Endothelial cell of umbilical vein (primary cell): ENCODE results near the gene VASN. TPM values are rescaled to one million over a fixed set of nuclear protein-coding genes. Genes with fewer than 3 reads are reported as not detected.

Experiments
- BruUV-seq: library from RNA; stranded (reverse); fragments of 400-500 nt; replicated peaks from 2 replicates; lab custom pipeline; 2021; lab: Mats Ljungman, UMichigan
- CTCF ChIA-PET: fragments of 300-600, 350-600 bp; sonication (Branson Sonifier 250); formaldehyde crosslinking; loops from one replicate; lab custom pipeline; 2021; ENCODE audit warnings: antibody characterized with exemption, inconsistent platforms; lab: Charles Lee
- POLR2A ChIA-PET: fragments of 300-600, 350-600 bp; sonication (Branson Sonifier 250); formaldehyde crosslinking; loops from one replicate; lab custom pipeline; 2021; ENCODE audit warnings: antibody characterized with exemption, inconsistent platforms; lab: Charles Lee
- DNase-seq: peaks from one replicate; pipeline ENCODE4 v3.0.0-alpha.2; 2011; ENCODE audit warnings: low read depth, low spot score
- FAIRE-seq: peaks from 2 replicates; lab custom pipeline; 2011; peaks lifted over from hg19 to GRCh38; lab: Jason Lieb, UNC
- H2AFZ ChIP-seq: 2 replicates; pipeline ENCODE4 v1.6.0; 2012; ENCODE audit warnings: low read depth, low read length, control low read depth, inconsistent platforms
- H3K27ac ChIP-seq: 2 replicates; pipeline ENCODE4 v1.5.1; 2011; ENCODE audit warnings: low read depth, mild to moderate bottlenecking, control low read depth, low read length, moderate library complexity; ENCODE audit not compliant: insufficient read depth
- H3K27me3 ChIP-seq, 2 experiments: 2 replicates each; pipeline versions ENCODE4 v1.6.0 to v1.6.1; 2011; ENCODE audit warnings: low read length in 2 of 2, mixed read lengths in 1 of 2; ENCODE audit not compliant: control insufficient read depth in 2 of 2, insufficient read depth in 2 of 2
- H3K36me3 ChIP-seq, 2 experiments: 2 replicates in 1 of 2; 3 replicates in 1 of 2; pipeline ENCODE4 v1.5.1; 2011; ENCODE audit warnings: low read length in 2 of 2, mild to moderate bottlenecking in 1 of 2, moderate library complexity in 1 of 2; ENCODE audit not compliant: control insufficient read depth in 2 of 2, insufficient read depth in 2 of 2; ENCODE audit errors: extremely low read depth in 1 of 2
- H3K4me1 ChIP-seq: 3 replicates; pipeline ENCODE4 v1.5.1; 2011; ENCODE audit warnings: mild to moderate bottlenecking, low read length; ENCODE audit not compliant: control insufficient read depth, insufficient read depth; ENCODE audit errors: extremely low read depth
- H3K4me2 ChIP-seq: 2 replicates; pipeline ENCODE4 v1.6.1; 2011; ENCODE audit warnings: low read length, control low read depth, mixed read lengths; ENCODE audit not compliant: insufficient read depth
- H3K4me3 ChIP-seq, 3 experiments: fragments of 200-600 bp in 1 of 3; sonication (generic), shearing (Covaris generic) in 1 of 3; replicated peaks in 1 of 3; 2 replicates each; pipeline ENCODE4 v1.5.1; 2011 to 2016; ENCODE audit warnings: control low read depth in 3 of 3, low read length in 3 of 3, mild to moderate bottlenecking in 2 of 3, inconsistent platforms in 1 of 3, low read depth in 1 of 3, moderate library complexity in 1 of 3; ENCODE audit not compliant: insufficient read depth in 1 of 3
- H3K79me2 ChIP-seq: 2 replicates; pipeline ENCODE4 v1.6.0; 2012; ENCODE audit warnings: low read length, inconsistent platforms; ENCODE audit not compliant: control insufficient read depth, insufficient read depth
- H3K9ac ChIP-seq: replicated peaks from 2 replicates; pipeline ENCODE3; 2011; ENCODE audit warnings: low read length, control low read depth; ENCODE audit not compliant: insufficient read depth; ENCODE audit errors: extremely low read depth
- H3K9me1 ChIP-seq: replicated peaks from 3 replicates; pipeline ENCODE4 v1.6.0; 2011; ENCODE audit warnings: mild to moderate bottlenecking, low read length; ENCODE audit not compliant: control insufficient read depth, insufficient read depth; ENCODE audit errors: extremely low read depth
- H3K9me3 ChIP-seq: replicated peaks from 2 replicates; pipeline ENCODE4 v1.5.1; 2012; ENCODE audit warnings: low read length, inconsistent platforms; ENCODE audit not compliant: control insufficient read depth, insufficient read depth
- H4K20me1 ChIP-seq: replicated peaks from 2 replicates; pipeline ENCODE3; 2011; ENCODE audit warnings: mild to moderate bottlenecking, low read length; ENCODE audit not compliant: control insufficient read depth, insufficient read depth; ENCODE audit errors: extremely low read depth
- EZH2 ChIP-seq: IDR thresholded peaks from 2 replicates; pipeline ENCODE4 v1.6.1; 2012; ENCODE audit warnings: borderline replicate concordance, low read depth, mild to moderate bottlenecking, moderate library complexity, low read length, inconsistent platforms; ENCODE audit not compliant: severe bottlenecking
- FOS ChIP-seq: IDR thresholded peaks from 2 replicates; pipeline ENCODE4 v1.6.1; 2011; ENCODE audit warnings: mild to moderate bottlenecking, low read length, moderate library complexity, borderline replicate concordance; ENCODE audit not compliant: insufficient read depth
- GATA2 ChIP-seq: IDR thresholded peaks from 2 replicates; pipeline ENCODE4 v1.7.0; 2011; ENCODE audit warnings: low read depth, mild to moderate bottlenecking, moderate library complexity, mixed read lengths, low read length; ENCODE audit not compliant: insufficient read length, insufficient read depth
- JUN ChIP-seq: IDR thresholded peaks from 2 replicates; pipeline ENCODE4 v1.6.1; 2011; ENCODE audit warnings: borderline replicate concordance, low read depth; ENCODE audit not compliant: insufficient read length, insufficient read depth
- MYC ChIP-seq: IDR thresholded peaks from one replicate; pipeline ENCODE4 v1.6.1; 2011; ENCODE audit warnings: mild to moderate bottlenecking, low read depth, low read length
- POLR2A ChIP-seq: IDR thresholded peaks from 2 replicates; pipeline ENCODE4 v1.6.1; 2012; ENCODE audit warnings: low read depth, mild to moderate bottlenecking, control low read depth, low read length
- POLR2AphosphoS5 ChIP-seq: IDR thresholded peaks from 2 replicates; pipeline ENCODE4 v1.6.1; 2012; ENCODE audit warnings: low read depth, mild to moderate bottlenecking, control low read depth, low read length, moderate library complexity; ENCODE audit not compliant: insufficient read depth
- dilution Hi-C: fragments of 300-500 bp; cut with MboI; formaldehyde crosslinking; loops from one replicate; pipeline ENCODE4 v1.15.0; 2019; ENCODE audit warnings: low sequenced_read_pairs; ENCODE audit not compliant: extremely low pct_ligation_motif_present
- intact Hi-C: fragments of 100-400 bp; cut with micrococcal nuclease; formaldehyde crosslinking; loops from one replicate; pipeline ENCODE4 v1.10.0; 2022
- polyA plus RNA-seq, 4 experiments: library from polyadenylated mRNA; depleted of rRNA in 3 of 4; stranded (reverse) in 3 of 4; unstranded in 1 of 4; fragments of >200 nt; gene quantifications; 2 replicates each; pipeline versions ENCODE4 v1.2.1 to v1.2.3, GENCODE V29; 2011 to 2012; ENCODE audit warnings: missing spikeins in 1 of 4
- total RNA-seq: library from RNA; stranded (reverse); gene quantifications from 2 replicates; pipeline ENCODE4 v1.2.3, GENCODE V29; 2021
- TF ChIP-seq, protein P1 (sequence below): IDR thresholded peaks from 2 replicates; pipeline ENCODE4 v1.6.1; 2011; ENCODE audit not compliant: insufficient read depth, insufficient read length
- TF ChIP-seq, protein P2 (sequence below), 2 donors: IDR thresholded peaks; 1 replicate in 1 of 2; 2 replicates in 1 of 2; pipeline ENCODE4 v1.5.1; 2011; ENCODE audit warnings: low read length in 2 of 2, mild to moderate bottlenecking in 2 of 2, moderate library complexity in 2 of 2, control low read depth in 1 of 2, inconsistent platforms in 1 of 2, low read depth in 1 of 2; ENCODE audit not compliant: insufficient read depth in 1 of 2; ENCODE audit errors: extremely low read depth in 1 of 2

Gene VASN
- total and polyA plus RNA-seq, 2 donors (not counting 3 experiments of a cell fraction or from before 2014, with no cell fraction given), result 0.41 to 0.42 TPM

GRCh38 chr16:4382795-4383357 lies 11.2 kb downstream of the VASN start:
- ChIA-PET POLR2A (no interaction called here), CTCF (interaction anchor here (1.0 to 1.8 kb wide), 2 partner anchors 21 to 26 kb away, joined by 3 to 4 read pairs; no protein-coding TSS in a partner anchor)
- H3K4me3 ChIP-seq, result no peak overlapping the region
- H3K9me3 ChIP-seq, result no peaks in the 10 kb centered on the region
- H3K27ac ChIP-seq, result no peak overlapping the region
- H3K4me1 ChIP-seq, result peaks cover 22% of the 10 kb centered on the region
- FAIRE-seq (no peak), DNase-seq (no peak)
- TF ChIP-seq, protein P1, sequence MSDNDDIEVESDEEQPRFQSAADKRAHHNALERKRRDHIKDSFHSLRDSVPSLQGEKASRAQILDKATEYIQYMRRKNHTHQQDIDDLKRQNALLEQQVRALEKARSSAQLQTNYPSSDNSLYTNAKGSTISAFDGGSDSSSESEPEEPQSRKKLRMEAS, result no peak
- TF ChIP-seq EZH2, result no peak
- TF ChIP-seq MYC, result no peak
- TF ChIP-seq, protein P2, sequence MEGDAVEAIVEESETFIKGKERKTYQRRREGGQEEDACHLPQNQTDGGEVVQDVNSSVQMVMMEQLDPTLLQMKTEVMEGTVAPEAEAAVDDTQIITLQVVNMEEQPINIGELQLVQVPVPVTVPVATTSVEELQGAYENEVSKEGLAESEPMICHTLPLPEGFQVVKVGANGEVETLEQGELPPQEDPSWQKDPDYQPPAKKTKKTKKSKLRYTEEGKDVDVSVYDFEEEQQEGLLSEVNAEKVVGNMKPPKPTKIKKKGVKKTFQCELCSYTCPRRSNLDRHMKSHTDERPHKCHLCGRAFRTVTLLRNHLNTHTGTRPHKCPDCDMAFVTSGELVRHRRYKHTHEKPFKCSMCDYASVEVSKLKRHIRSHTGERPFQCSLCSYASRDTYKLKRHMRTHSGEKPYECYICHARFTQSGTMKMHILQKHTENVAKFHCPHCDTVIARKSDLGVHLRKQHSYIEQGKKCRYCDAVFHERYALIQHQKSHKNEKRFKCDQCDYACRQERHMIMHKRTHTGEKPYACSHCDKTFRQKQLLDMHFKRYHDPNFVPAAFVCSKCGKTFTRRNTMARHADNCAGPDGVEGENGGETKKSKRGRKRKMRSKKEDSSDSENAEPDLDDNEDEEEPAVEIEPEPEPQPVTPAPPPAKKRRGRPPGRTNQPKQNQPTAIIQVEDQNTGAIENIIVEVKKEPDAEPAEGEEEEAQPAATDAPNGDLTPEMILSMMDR (IDR thresholded peaks at IDR 0.05; ENCODE audit: extremely low read depth in 1 of 2, insufficient read depth in 1 of 2, low read depth in 1 of 2, low read length in 2 of 2), result no peak
- no peak for TF ChIP-seq FOS
- no peak for TF ChIP-seq JUN
- TF ChIP-seq GATA2, result no peak
- no peak for TF ChIP-seq POLR2AphosphoS5
- TF ChIP-seq POLR2A, result no peak
- intact Hi-C loops (no loop called here), dilution Hi-C loops (no loop called here)
- peaks cover 0 to 9% of the 10 kb centered on the region in 2 experiments for H3K36me3 ChIP-seq
- H3K9me1 ChIP-seq, result no peaks in the 10 kb centered on the region
- no TSS peak for BruUV-seq
- no peak overlapping the region for H3K4me2 ChIP-seq
- H3K27me3 ChIP-seq, result no peaks in the 10 kb centered on the region
- H2AFZ ChIP-seq, result no peak overlapping the region
- no peak overlapping the region for H3K9ac ChIP-seq
- H4K20me1 ChIP-seq, result no peaks in the 10 kb centered on the region
- no peaks in the 10 kb centered on the region for H3K79me2 ChIP-seq
